Ovary (tissue), 9 donors: ENCODE results near the gene ZNF385C. TPM values are rescaled to one million over a fixed set of nuclear protein-coding genes. Genes with fewer than 3 reads are reported as not detected.
A peak's percentile ranks its signal among the peaks of the same experiment; 100 is the strongest.
"Not testable (repeated sequence)": the region's sequence is repeated elsewhere in the genome, so short reads cannot be mapped to it uniquely, and the experiment has no call there.

Experiments used
- DNase-seq, 5 donors: peaks; one replicate each; pipeline ENCODE4 v3.0.0-alpha.2; 2019 to 2020
- H3K27ac ChIP-seq, 2 donors: fragments of 200-600 bp; one replicate each; pipeline versions ENCODE4 v1.5.1 to v1.8.0; 2019 to 2022
- H3K27me3 ChIP-seq: fragments of 200-600 bp; one replicate; pipeline ENCODE4 v1.8.0; 2022
- H3K36me3 ChIP-seq: fragments of 200-600 bp; sonication (generic); one replicate; pipeline ENCODE4 v1.5.1; 2019
- H3K4me1 ChIP-seq: one replicate; pipeline ENCODE4 v1.8.1; 2013; ENCODE audit warnings: mild to moderate bottlenecking, moderate library complexity; ENCODE audit not compliant: insufficient read depth
- H3K4me3 ChIP-seq: fragments of 200-600 bp; sonication (generic); one replicate; pipeline ENCODE4 v1.5.1; 2017
- H3K9me3 ChIP-seq, 2 donors: fragments of 200-600 bp in 1 of 2; sonication (generic) in 1 of 2; one replicate each; pipeline versions ENCODE4 v1.5.1 to v1.8.1; 2013 to 2019; ENCODE audit warnings: mild to moderate bottlenecking in 1 of 2, moderate library complexity in 1 of 2
- EP300 ChIP-seq: sonication (generic); formaldehyde crosslinking; IDR thresholded peaks from one replicate; pipeline ENCODE4 v1.6.1; 2017; ENCODE audit warnings: antibody characterized with exemption
- POLR2A ChIP-seq: fragments of 450-650 bp; IDR thresholded peaks from one replicate; pipeline ENCODE4 v1.6.1; 2017; ENCODE audit warnings: antibody characterized with exemption, mild to moderate bottlenecking, moderate library complexity
- WGBS, 3 donors: extraction: QIAGEN DNeasy Blood & Tissue Kit in 1 of 3; methylation state at CpG; one replicate each; pipeline versions ENCODE4 v1.1.5 to v1.1.7; 2013 to 2017; 5-methylcytosine and 5-hydroxymethylcytosine counted together
- intact Hi-C, 4 donors: fragments of 100-400 bp; cut with DNase I; formaldehyde crosslinking; loops; one replicate each; pipeline versions ENCODE4 v1.11.0 to v1.15.1; 2022 to 2023
- polyA plus RNA-seq, 2 donors: library from polyadenylated mRNA; stranded (reverse); fragments of 200-250 nt in 1 of 2; fragments of 350-450 nt in 1 of 2; fragmentation: Illumina TruSeq in 1 of 2; extraction: RNeasy Lipid Tissue Mini Kit (QIAGEN cat#74804) in 1 of 2; gene quantifications; one replicate each; pipeline ENCODE4 v1.2.3, GENCODE V29; 2013 to 2014
- total RNA-seq, 7 donors: library from RNA; depleted of rRNA in 2 of 7; stranded (reverse); fragments of >200 nt in 2 of 7; fragmentation: NEBNext Ultra II Directional in 3 of 7; extraction: Animal tissue kit (Norgen Biotek cat#: 25700) in 3 of 7; gene quantifications; one replicate each; pipeline versions ENCODE4 v1.1.0 to v1.2.4, GENCODE V29; 2016 to 2023
- TF ChIP-seq, protein P1 (sequence below), 3 donors: fragments of 450-650 bp in 2 of 3; fragments of 200-600 bp in 1 of 3; IDR thresholded peaks; one replicate each; pipeline versions ENCODE4 v1.5.1 to v1.8.0; 2016 to 2022; ENCODE audit warnings: antibody characterized with exemption in 3 of 3, mild to moderate bottlenecking in 1 of 3
- donor health status: DM: no; HTN: no; CAD: no; lungs with moderate emphysema.
- donor health status: DM: no; HTN: no; CAD: no.
- donor health status: Bipolar disorder and iron deficiency.
- donor health status: DM: yes; HTN: yes; CAD: no.
- donor health status: DM: no; HTN: no; CAD: no.
- donor health status: DM: yes; HTN: yes; CAD: no.

The ZNF385C gene
- total and polyA plus RNA-seq, 9 donors: 0.36 to 3.0 (median 1.7) TPM

DNA sequence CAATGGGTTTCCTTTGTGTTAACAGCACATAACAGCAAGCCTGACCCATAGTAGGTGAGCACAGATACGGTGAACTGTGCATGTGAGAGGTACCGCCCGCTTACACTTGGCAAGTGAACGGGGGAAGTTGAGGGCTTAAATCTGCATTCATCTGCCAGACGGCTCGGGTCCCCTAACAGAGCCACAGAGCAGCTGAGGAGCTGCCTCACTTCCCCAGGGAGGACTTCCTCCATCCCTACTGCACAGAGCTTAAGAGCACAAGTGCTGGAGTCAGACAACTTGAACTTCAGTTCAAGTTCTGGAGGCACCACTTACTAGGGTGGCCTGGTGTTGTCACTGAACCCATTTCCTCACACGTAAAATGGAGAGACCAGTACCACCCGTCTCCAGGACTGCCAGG lies 43.1 kb upstream of the ZNF385C start:
- TF ChIP-seq POLR2A: no peak
- 73 to 90% (median 87%) methylated on average over 8 of the region's 8 CpGs for WGBS, 3 donors
- no peak overlapping the region for H3K4me3 ChIP-seq
- H3K36me3 ChIP-seq: no peaks in the 10 kb centered on the region
- H3K27me3 ChIP-seq: no peaks in the 10 kb centered on the region
- no peak for DNase-seq
- H3K27ac ChIP-seq: no peak overlapping the region
- peaks cover 6% of the 10 kb centered on the region for H3K4me1 ChIP-seq
- no peaks in the 10 kb centered on the region for H3K9me3 ChIP-seq
- intact Hi-C loops: no loop called here

- H3K27me3 ChIP-seq, H3K27ac ChIP-seq, H3K9me3 ChIP-seq, intact Hi-C loops, H3K4me3 ChIP-seq, DNase-seq, H3K36me3 ChIP-seq: not testable (repeated sequence)
- WGBS, 3 donors: 97 to 99% (median 97%) methylated on average over 7 of the region's 7 CpGs
- H3K4me1 ChIP-seq: peaks cover 11% of the 10 kb centered on the region
These were observed 42.4 kb upstream of the ZNF385C start for GRCh38 chr17:42140690-42141089.

DNA sequence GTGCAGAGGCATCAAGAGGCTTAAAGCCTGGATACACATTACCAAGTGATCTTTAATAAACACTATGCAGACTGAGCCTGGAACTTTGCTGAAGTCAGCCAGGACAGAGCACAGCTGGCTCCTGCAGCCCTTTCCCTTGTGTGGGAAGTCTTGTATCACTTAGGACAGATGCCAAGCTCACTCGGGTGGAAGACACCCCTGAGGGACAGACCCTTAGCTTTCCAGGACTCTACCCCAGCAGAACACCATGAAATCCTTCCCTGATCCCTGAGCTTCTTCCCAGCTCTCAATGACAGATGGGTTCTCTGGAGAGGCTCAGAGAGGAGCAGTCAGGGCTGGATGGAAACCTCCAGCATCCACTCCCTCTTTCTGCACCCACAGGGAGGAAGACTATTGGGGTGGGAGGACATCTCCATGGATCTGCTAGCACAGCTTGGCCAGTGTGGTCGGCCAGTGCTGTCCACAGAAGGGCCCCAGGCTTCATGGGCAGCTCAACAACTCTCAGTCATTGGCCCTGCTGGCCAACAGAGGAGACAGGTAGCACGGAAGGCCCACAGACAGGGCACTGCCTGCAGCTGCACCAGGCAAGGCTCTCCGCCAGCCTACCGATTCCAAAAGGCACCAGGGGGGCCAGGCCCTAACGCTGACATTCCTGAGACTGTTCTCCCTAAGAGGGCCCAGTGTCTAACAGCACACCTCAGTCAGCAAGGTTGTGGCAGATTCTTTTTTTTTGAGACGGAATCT lies 40.6 kb upstream of the ZNF385C start:
- H3K27me3 ChIP-seq: no peaks in the 10 kb centered on the region
- peak in 1 of 5 donors; percentile 39 for DNase-seq
- H3K36me3 ChIP-seq: no peaks in the 10 kb centered on the region
- H3K4me1 ChIP-seq: peaks cover 11% of the 10 kb centered on the region
- H3K4me3 ChIP-seq: no peak overlapping the region
- no peaks in the 10 kb centered on the region for H3K9me3 ChIP-seq
- intact Hi-C loops: no loop called here
- peak overlapping the region in 1 of 2 donors; percentile 35 for H3K27ac ChIP-seq
- 45 to 55% (median 52%) methylated on average over 7 of the region's 7 CpGs for WGBS, 3 donors
- TF ChIP-seq EP300 (no peak), POLR2A (no peak)
- TF ChIP-seq, protein P1, sequence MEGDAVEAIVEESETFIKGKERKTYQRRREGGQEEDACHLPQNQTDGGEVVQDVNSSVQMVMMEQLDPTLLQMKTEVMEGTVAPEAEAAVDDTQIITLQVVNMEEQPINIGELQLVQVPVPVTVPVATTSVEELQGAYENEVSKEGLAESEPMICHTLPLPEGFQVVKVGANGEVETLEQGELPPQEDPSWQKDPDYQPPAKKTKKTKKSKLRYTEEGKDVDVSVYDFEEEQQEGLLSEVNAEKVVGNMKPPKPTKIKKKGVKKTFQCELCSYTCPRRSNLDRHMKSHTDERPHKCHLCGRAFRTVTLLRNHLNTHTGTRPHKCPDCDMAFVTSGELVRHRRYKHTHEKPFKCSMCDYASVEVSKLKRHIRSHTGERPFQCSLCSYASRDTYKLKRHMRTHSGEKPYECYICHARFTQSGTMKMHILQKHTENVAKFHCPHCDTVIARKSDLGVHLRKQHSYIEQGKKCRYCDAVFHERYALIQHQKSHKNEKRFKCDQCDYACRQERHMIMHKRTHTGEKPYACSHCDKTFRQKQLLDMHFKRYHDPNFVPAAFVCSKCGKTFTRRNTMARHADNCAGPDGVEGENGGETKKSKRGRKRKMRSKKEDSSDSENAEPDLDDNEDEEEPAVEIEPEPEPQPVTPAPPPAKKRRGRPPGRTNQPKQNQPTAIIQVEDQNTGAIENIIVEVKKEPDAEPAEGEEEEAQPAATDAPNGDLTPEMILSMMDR (IDR thresholded peaks at IDR 0.05): no peak

- whole genome bisulfite sequencing, 3 donors: 25 to 48% (median 37%) methylated on average over 3 of the region's 3 CpGs
- peaks cover 10% of the 10 kb centered on the region for H3K4me1 ChIP-seq
- no peaks in the 10 kb centered on the region for H3K27me3 ChIP-seq
- H3K36me3 ChIP-seq: no peaks in the 10 kb centered on the region
- H3K4me3 ChIP-seq: no peak overlapping the region
- intact Hi-C loops: no loop called here
- TF ChIP-seq EP300 (no peak), POLR2A (no peak)
- TF ChIP-seq, protein P1 (IDR thresholded peaks at IDR 0.05): no peak
- no peaks in the 10 kb centered on the region for H3K9me3 ChIP-seq
- DNase-seq: no peak
- H3K27ac ChIP-seq: peak overlapping the region; percentile 25 to 51
These were observed 38.4 kb upstream of the ZNF385C start for GRCh38 chr17:42136654-42137051.

- Histone ChIP-seq H3K4me3 (no peak overlapping the region), H3K27ac (peak overlapping the region in 1 of 2 donors; percentile 51), H3K36me3 (no peaks in the 10 kb centered on the region), H3K9me3 (no peaks in the 10 kb centered on the region), H3K27me3 (no peaks in the 10 kb centered on the region), H3K4me1 (peaks cover 10% of the 10 kb centered on the region)
- 14 to 36% (median 25%) methylated on average over 15 of the region's 15 CpGs for WGBS, 3 donors
- TF ChIP-seq, protein P1 (IDR thresholded peaks at IDR 0.05): no peak
- TF ChIP-seq POLR2A: no peak
- TF ChIP-seq EP300: no peak
- intact Hi-C loops: no loop called here
- peak; percentile 78 to 82 (median 78) for DNase-seq
These were observed 37.7 kb upstream of the ZNF385C start for GRCh38 chr17:42135664-42136653.
